Stimulated activated CD8-positive, alpha-beta memory T cell treated with anti-CD3 and anti-CD28 coated beads, Interleukin-12 subunit alpha, Interleukin-12 subunit beta, amount 100 ng/mL, for 24 hours (primary cell): ENCODE results near the gene ATP8B4.

ENCODE experiments used
- DNase-seq: peaks from one replicate; pipeline ENCODE4 v3.0.0-alpha.2; 2020; ENCODE audit errors: extremely low read depth

ATP8B4 gene

DNA sequence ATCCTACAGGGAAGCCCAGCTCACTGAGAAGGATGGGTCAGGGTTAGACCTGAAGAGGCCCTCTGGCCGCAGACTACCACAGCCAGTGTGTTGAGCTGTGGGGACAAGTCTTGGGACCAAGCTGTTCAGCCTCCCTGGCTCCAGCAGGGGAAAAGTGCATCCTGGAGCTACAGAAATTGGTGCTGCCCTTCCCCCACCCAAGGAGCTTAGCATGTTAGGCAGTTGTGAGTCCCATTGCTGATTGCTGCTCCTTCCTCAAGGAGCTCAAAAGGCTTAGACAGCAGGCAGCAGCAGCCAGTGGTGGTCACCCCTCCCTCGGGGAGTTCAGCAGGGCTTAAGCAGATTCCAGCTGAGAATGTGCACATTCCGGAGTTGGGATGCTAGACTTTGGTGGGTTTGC, 165.6 kb downstream of the ATP8B4 start:
- DNase-seq = no peak

DNA sequence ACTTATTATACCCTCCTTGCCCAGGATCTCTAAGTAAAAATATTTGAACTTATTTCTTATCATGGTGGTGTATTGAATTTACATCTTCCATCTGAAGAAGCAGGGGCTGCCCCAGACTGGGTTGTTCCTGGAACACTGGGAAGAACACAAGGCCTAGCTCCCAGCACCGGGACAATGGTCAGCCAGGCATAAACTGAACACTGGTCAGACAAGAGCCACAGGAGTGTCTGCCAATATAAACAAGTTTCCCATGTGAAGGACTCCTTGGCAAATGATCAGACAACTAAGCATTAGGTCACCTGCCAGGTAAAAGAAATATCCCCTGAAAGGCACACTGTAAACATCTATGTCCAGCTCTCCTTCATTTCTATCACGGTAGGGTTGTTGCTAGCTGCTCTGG, 172.4 kb downstream of the ATP8B4 start:
- no peak for DNase-seq

DNA sequence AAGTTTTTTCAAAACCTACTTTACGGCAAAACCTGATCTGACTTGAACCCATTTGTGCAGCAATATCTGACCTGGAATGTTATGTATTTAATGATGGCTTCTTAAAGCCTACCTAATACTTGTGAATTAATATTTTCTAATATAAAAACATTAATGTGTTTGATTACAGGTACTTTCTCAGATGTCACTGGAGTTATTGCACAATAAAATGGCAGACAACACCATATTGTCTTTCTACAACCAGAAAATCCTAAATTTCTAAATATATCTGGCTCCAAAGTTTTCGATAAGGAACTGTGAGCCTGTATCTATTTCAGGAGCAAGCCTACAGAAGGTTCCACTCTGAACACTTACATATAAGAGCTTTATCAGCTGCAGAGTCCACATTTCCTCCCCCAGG, 184.5 kb downstream of the ATP8B4 start:
- no peak for DNase-seq

DNA sequence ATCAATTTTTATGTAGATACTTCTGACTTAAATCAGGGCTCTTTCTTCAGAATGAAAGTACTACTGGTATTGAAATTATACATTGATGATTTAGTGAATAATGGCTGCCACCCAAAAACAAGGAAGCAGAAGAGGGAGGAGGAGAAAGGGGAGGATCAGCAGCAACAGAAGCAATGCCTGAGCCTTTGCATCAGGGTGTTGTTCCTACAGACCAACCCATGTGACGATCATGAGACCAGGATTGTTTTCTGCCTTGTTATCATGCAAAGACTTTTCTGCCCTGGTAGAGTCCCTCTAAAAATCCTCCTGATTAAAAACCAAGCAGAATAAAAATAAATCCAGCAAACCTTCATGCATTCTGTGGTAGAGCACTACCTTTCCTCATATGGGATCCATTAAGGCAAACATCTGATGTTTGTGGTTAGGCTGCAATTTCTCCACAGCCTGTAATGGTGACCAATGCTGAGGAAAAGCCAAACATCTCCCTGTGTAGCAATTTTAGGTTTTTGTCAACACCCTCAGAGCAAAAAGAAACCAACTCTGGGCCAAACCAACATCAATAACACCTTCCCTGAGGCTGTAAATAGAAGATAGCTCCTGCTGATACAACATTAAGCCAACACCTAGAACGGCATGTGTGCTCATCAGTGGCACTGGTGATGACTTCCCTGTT, 191.7 kb downstream of the ATP8B4 start:
- DNase-seq = no peak

DNA sequence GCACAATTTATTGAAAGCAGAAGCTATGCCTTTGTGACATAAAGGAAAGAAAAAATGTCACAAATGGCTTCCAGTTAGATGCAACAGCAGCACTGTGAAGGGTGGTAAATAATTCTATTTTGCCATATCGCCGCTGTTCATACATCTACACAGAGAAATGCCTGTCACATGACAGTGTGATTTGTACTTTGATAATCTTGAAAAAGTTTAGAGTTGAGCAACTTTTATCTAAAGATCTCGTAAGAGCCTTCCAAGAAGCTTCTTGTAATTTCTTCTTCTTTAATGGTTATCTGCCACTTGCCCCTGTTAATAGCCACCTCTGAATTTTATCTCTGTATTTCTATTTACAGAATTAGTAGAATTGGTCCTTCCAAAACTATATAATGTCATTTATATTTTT, 192.3 kb downstream of the ATP8B4 start:
- no peak for DNase-seq

DNA sequence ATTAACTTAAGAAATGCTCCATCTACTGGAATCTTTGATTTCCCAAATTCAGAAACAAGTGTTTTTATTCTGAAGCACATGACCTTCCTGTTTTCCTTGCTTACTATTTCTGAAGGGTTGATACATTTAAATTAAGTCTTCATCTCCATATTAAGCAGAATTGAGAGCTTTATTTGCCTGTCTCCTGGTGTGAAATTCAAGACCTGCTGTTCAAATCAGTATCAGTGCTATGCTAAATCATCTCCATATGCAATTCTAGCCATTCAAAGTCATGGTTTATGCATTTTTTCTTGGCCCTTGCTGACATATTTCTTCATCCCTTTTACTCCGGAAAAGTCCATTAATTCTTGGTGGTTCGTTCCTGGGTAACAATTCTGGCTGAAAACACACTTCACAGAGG, 195.4 kb downstream of the ATP8B4 start:
- DNase-seq = no peak

DNA sequence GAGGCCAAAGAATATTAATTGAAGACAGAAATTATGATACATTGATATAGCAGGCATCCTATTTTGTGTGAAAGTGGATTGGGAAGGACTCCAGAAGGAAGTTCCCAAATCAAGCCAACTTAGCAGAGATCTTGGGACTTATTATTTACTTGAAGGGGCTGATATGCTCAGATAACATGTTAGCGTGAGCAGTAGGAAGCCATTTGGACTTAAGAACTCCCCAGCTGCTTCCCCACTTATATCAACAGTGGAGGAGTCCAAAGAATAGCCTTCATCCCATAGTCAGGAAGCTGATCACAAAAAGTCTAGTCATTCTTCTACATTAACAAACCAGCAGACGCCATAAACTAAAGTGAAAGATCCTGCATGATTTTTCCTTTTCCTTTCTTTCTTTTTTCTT, 200.0 kb downstream of the ATP8B4 start:
- DNase-seq = no peak

DNA sequence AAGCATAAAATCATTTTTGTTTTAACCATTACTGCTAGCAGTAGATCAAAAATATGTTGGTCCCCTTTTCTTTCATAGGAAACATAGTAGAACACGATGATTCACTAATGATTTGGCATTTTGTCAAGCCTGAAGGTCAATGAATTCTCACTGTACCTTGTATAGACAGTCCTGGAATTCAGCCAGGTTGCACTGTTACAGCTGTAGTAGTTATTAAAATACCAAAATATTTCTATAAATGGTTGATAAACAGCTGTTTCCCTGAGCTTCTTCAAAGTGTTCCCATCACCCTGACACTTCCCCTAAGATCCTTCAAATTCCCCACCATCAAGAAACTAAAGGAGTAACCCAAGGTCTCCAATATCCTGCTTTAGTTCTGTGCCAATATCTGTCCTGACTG, 200.9 kb downstream of the ATP8B4 start:
- no peak for DNase-seq

DNA sequence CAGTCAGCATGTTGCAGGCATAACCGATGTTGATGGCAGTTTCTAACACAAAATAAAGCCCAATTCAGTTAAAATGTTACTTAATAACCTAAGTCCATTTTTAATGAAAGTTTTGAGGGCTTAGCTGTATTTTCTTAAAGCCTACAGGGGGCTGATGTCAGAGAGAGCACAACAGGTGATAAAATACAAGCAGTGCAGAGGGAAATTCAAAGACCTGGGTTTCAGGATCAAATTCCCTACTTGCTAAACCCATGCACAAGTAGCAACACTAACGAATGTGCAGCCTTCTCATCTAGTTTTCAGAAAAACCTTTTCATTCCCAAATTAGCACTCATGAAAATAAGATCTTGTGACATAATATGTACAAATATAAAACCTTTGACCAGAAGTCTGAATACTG, 202.0 kb downstream of the ATP8B4 start:
- DNase-seq = no peak

DNA sequence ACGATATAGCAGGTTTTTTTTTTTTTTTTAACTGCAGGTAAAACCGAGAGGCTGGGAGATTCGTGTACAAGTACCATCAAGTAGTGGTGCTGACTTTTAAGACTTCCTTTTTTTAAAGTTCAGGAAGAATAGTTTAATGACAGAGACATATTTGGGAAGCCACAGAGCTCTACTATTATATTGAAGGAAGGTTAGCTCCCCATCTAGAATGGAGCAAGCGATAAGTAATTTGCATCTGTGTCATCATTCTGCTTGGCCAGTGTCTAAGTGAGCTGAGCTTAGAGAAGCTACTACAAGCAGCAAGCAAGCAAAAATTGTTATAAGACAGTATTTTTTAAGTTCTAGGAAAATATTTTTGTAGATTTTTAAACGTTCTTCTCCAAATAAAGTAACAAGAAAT, 203.2 kb downstream of the ATP8B4 start:
- DNase-seq = no peak

DNA sequence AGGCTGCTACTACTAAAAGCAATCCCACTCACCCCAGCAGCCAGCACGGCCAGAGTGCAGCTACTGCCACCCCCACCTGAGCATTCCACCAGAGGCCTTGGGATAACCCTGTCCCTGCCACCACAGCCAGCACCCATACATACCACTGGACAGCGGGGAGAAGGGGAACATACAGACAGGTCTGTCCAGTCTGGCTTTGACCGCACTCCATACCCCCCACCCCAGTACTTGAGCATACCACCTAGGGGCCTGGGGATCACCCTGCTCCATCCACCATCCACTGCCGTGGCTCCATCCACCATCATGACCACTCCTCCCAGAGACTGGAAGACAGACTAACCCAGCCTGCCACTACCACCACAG, 210.1 kb downstream of the ATP8B4 start:
- no peak for DNase-seq

DNA sequence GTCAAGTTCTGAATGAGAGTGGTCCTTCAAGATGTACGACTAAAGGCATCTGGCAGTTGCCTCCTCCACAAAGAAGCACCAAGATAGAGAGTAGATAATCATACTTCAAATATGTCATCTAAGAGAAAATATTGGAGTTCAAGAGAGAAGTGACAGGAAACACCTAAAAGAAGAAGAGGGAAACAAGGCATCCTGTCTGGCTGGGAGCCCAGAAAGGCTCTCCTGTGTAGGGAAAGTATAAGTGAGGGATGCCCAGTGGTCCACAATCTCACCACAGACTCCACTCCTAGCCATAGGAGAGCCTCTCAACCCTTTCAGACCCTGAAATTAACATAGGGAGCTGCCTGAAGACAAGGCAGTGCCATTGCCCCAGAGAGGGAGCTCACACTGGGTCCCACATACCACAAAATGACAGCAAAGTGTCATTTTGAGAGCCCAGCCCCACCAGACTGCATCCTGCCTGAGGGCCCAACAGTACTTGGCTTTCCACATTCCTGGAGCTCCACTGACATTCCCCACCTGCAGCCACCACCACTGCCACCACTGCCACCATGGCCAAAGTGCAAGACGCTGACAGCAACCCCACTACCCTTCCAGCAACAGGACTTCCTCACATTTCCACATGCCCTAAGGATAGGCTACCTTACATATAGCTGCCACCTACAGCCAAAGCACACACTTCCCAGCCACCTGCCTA, 210.6 kb downstream of the ATP8B4 start:
- DNase-seq = no peak

DNA sequence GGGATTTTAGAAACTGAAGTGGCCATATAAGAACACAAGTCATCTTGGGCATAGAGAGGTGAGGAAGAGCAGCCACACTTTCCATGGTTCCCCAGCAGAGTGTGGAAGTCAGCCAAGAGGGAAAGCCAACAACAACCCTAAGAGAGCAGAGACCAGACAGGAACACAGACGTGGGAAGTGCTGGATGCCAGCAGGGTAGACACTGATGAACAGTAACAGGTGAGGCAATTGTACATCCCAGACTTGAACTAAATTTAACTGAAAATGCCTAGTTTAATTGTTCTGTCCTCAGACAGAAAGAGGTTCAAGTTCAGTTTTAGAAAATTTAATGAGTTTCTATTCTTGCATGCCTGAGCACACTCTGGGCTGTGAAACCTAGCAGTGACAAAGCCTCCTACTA, 212.1 kb downstream of the ATP8B4 start:
- DNase-seq = no peak

DNA sequence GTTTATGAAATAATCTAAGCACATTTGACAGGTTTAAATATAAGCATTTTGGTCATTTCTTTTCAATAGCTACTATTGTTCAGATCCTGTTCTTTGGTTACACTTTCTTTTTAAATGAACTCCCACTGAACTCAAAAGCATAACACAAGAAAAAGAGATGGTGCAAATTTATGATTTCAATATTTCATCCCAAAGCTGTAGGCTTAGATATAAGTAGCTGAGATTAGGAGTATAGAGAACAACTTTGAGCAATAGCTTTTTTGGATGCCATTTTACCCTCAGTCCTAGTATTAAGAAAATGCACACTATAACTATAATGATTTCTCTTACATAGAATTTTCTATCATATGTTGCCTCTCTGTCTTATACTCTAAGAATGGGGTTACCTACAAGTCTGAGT, 213.8 kb downstream of the ATP8B4 start:
- DNase-seq = no peak

DNA sequence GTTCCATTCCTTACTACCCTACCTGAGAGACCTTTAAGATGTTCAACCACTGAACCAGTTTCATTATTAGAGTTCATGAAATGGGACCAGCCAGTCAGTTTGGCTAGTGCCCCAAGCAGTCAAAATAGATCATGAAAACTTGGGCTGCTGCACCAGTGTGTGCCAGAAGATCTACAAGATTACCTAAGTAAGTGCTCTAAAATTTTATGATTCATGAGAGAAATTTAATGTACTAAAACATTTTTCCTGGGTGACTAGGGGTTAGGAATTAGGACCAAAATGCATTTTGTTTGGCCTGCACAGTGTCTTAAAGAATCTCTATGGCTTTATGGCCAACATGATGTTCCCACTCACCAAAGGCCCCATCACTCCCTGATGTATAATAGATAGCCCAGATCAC, 214.7 kb downstream of the ATP8B4 start:
- no peak for DNase-seq

DNA sequence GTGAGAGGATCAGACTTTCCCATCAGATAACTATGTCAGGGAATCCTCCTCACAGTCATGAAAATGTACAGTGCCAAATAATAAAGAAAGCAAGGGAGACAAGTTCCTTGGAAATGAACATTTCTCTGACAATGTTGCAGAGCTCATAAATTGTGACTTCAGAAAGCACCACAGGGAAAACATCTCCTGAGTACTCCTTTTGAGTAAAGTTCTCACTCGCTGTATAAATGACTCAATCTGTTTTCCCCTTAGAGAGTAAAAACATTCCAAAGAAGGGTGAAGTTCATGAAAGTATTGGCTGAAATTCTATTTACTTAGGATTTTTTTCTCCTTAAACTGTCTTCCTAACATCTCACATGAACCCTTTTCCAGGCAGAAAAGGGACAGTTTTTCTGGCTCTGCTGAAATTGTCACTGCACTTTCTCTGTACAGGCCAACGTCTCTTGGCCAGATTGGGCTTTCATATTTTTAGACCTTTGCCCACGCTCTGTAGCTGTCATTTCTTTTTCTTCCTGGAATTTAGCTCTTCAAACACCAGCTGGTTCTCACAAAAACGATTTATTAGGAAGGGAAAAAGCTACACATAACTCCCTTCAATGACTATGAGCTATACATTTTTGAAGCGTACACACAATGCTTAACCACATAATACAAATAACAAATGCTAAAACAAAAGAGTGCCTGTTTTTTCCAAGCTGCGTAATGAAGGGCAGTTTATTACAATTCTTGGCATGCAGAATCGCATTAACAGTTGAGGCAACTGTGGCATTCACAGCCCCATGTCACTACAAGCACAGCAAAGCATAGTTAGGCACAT, 216.1 kb downstream of the ATP8B4 start:
- DNase-seq = no peak

DNA sequence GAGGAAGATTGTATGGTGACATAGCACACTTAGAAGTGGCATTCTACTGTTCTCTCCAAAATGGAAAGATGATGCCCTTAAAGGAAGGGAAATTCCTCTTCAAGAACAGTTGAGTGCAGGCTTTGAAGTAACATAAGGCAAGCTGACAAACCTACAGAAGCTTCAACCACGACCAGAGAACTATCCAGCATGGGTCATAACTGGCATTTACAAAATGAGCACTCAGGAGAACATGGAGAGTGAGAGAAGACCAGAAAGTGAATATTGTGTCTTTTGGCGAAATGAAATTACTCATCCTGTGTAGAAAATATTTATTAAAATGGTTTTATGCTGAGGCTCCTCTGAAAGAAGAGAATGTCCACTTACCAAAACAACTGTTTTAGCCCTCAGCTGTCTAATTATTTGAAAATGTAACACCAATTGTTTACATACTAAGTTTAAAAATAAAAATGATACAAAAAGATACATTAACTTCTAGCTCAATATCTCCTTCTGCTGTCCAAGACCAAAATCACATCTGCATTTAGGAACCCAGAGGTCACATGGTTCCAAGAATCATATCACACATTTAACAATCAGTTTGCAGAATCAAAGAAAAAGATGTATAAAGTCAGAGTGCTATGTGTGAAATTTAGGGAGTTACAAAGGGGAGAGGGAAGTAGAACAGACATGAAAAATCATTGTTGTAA, 216.9 kb downstream of the ATP8B4 start:
- no peak for DNase-seq

DNA sequence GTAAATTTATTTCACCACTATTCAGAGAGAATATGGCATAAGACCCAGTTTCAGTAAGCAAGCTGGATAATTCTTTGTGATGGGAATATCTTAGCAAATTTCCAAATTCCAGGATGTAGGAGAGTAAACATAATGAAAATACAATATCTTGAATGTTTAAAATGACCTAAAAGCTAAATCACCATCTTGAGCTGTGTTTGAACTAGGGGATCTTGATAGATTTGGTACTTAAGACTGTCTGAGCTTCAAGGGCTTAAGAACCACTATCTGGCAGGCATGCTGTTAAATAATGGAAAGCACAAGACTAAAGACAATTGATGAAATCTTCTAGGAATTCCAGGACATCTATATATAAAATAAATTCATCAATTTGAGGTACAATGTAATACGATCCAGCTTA, 217.7 kb downstream of the ATP8B4 start:
- DNase-seq = no peak

DNA sequence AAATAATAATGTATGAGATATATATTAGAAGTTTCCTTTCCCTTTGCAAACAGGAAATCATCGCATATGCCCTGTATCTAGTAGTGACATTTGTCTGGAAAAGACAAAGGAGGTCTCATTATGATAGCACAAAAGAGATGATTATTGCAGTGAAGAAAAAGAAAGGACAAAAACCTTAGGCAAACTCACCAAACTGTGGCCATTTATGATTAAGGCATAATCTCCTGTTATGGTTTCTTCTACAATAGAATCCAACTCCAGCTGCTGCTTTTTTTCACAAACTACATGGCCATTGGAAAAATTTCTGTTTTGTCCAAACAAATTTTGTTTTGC, 218.2 kb downstream of the ATP8B4 start:
- DNase-seq = no peak

DNA sequence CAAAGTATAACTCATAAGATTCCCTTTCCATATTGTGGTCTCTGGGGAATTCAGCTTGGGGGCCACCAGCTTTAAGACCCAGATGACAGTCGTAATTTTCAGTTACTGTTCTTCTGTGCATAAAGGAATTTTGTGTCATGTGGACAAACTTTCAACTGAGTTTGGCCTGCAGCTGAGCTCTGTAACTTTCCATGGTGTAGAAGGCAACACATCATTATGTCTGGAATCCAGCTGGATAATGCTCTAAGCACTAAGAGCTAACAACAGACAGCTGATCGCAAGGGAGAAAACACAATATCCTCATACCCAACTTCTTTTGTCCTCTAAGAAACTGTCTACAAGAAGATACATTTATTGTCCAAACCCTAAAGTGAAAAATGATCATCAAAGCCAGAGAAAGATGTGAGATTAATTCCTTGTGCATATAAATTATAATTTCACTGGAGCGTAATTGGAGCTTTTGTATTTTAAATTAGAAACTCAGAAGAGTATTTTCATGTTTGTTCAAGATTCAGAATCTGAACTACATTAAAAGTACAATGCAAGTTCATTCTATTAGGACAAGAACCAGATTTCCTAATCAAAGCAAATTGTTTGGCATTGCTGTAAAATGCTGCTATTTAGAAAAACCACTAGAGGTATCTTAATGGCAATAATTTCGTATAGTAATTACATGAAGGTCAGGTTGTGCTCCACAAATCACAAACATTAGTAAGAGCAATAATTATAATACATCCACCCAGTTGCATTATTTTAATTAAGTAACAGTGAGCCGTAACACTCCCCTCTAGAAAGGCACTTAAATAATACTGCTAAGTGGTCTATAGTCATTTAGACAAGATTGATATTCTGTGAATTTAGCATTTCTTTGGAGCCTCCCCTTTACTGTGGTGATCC, 218.8 kb downstream of the ATP8B4 start:
- DNase-seq = no peak

DNA sequence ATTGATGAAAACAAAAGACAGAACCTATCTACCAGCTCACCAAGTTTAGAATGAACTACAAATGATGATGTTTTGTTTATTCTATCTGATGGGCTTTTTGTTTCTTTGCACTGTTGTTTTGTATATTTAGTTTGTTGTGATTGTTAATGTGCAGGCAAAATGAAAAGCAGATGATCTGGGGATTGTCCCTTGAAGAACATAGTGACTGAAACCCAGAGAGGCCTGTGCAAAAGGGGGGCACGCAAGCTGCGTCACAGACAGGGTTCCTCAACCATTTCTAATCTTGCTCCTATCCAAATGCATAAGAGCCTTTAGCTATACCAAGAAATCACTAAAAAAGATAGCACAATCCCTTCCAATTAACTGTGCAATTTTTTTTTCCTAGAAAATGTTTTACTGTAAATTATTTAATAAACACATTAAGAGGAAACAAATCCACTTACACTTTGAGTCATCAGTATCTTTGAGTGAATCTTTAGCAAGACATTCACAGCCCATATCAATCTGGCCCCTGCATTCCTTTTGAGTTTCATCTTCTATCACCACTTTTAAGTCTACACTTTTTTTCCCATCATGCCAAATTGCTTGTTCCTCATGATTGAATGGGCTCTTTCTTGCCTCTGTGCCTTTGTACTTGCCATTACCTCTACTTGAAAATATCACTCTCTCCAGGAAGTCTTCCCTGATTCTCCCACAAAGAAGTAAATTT, 220.3 kb downstream of the ATP8B4 start:
- no peak for DNase-seq
